IMR-90 (cell line): Measurements from ENCODE around the gene RASL10A. TPM values are rescaled to one million over a fixed set of nuclear protein-coding genes. Genes with fewer than 3 reads are reported as not detected.

Source experiments
- ATAC-seq: fragments of 200-7000 bp; cut with Tn5 transposase; 2 replicates; pipeline ENCODE4 v1.9.1; 2020; ENCODE audit warnings: low read depth, mild to moderate bottlenecking, moderate library complexity
- BruUV-seq: library from RNA; stranded (reverse); fragments of 400-500 nt; replicated peaks from 2 replicates; lab custom pipeline; 2021; lab: Mats Ljungman, UMichigan
- CTCF ChIA-PET: fragments of 300-600 bp; formaldehyde crosslinking; extraction: SDS; loops from one replicate; lab custom pipeline; 2021; ENCODE audit warnings: antibody characterized with exemption; lab: Yijun Ruan, JAX
- POLR2A ChIA-PET: fragments of 300-600 bp; sonication (Branson Sonifier 250); formaldehyde crosslinking; loops from one replicate; lab custom pipeline; 2022; ENCODE audit warnings: antibody characterized with exemption; ENCODE audit not compliant: unreplicated experiment; lab: Charles Lee
- DNase-seq: peaks from one replicate; pipeline ENCODE4 v3.0.0; 2013
- H2AFZ ChIP-seq: replicated peaks from 2 replicates; pipeline ENCODE3; 2013; ENCODE audit warnings: low read length, mild to moderate bottlenecking; ENCODE audit not compliant: poor library complexity
- H2AK5ac ChIP-seq: 2 replicates; pipeline ENCODE4 v1.6.1; 2013; ENCODE audit warnings: low read depth, low read length, inconsistent platforms
- H2AK9ac ChIP-seq: replicated peaks from 2 replicates; pipeline ENCODE3; 2013; ENCODE audit warnings: mild to moderate bottlenecking, low read depth, low read length, moderate library complexity; ENCODE audit not compliant: poor library complexity
- H2BK120ac ChIP-seq: 2 replicates; pipeline ENCODE4 v1.6.1; 2013; ENCODE audit warnings: low read depth, low read length, inconsistent platforms
- H2BK15ac ChIP-seq: 3 replicates; pipeline ENCODE4 v1.6.1; 2013; ENCODE audit warnings: low read depth, low read length, inconsistent platforms
- H2BK20ac ChIP-seq: 2 replicates; pipeline ENCODE4 v1.6.1; 2013; ENCODE audit warnings: low read depth, mild to moderate bottlenecking, inconsistent platforms, low read length, moderate library complexity
- H2BK5ac ChIP-seq: 2 replicates; pipeline ENCODE4 v1.6.1; 2013; ENCODE audit warnings: mild to moderate bottlenecking, low read depth, low read length, inconsistent platforms; ENCODE audit not compliant: poor library complexity, severe bottlenecking
- H3K14ac ChIP-seq: replicated peaks from 2 replicates; pipeline ENCODE4 v1.6.1; 2013; ENCODE audit warnings: low read depth, low read length, inconsistent platforms
- H3K18ac ChIP-seq: 2 replicates; pipeline ENCODE4 v1.6.1; 2013; ENCODE audit warnings: low read depth, low read length, control low read depth
- H3K23ac ChIP-seq: 2 replicates; pipeline ENCODE4 v1.6.1; 2013; ENCODE audit warnings: low read depth, low read length, inconsistent platforms
- H3K27ac ChIP-seq: 2 replicates; pipeline ENCODE4 v1.5.1; 2013; ENCODE audit warnings: mild to moderate bottlenecking, control low read depth, low read length; ENCODE audit not compliant: insufficient read depth
- H3K27me3 ChIP-seq: 2 replicates; pipeline ENCODE4 v1.6.1; 2013; ENCODE audit warnings: low read length; ENCODE audit not compliant: control insufficient read depth, insufficient read depth
- H3K36me3 ChIP-seq: 2 replicates; pipeline ENCODE4 v1.6.1; 2013; ENCODE audit warnings: low read length, mixed read lengths; ENCODE audit not compliant: control insufficient read depth, insufficient read depth
- H3K4ac ChIP-seq: 2 replicates; pipeline ENCODE4 v1.6.1; 2013; ENCODE audit warnings: low read depth, low read length, inconsistent platforms
- H3K4me1 ChIP-seq: 2 replicates; pipeline ENCODE4 v1.6.1; 2013; ENCODE audit warnings: low read length, mixed read lengths; ENCODE audit not compliant: control insufficient read depth, insufficient read depth
- H3K4me2 ChIP-seq: 2 replicates; pipeline ENCODE4 v1.6.1; 2013; ENCODE audit warnings: low read depth, mild to moderate bottlenecking, control low read depth, low read length, moderate library complexity
- H3K4me3 ChIP-seq: 2 replicates; pipeline ENCODE4 v1.5.1; 2013; ENCODE audit warnings: low read depth, mild to moderate bottlenecking, control low read depth, low read length, moderate library complexity; ENCODE audit not compliant: insufficient read depth
- H3K56ac ChIP-seq: 2 replicates; pipeline ENCODE4 v1.6.1; 2013; ENCODE audit warnings: low read length, inconsistent platforms; ENCODE audit not compliant: insufficient read depth; ENCODE audit errors: extremely low read depth
- H3K79me1 ChIP-seq, 2 experiments: 2 replicates each; pipeline ENCODE4 v1.6.1; 2013; ENCODE audit warnings: low read length in 2 of 2, inconsistent platforms in 1 of 2, low read depth in 1 of 2
- H3K9ac ChIP-seq: 2 replicates; pipeline ENCODE4 v1.6.1; 2013; ENCODE audit warnings: low read depth, low read length, control low read depth
- H3K9me1 ChIP-seq: 2 replicates; pipeline ENCODE4 v1.6.1; 2013; ENCODE audit warnings: low read length, inconsistent platforms; ENCODE audit not compliant: insufficient read depth
- H3K9me3 ChIP-seq: 2 replicates; pipeline ENCODE4 v1.6.1; 2013; ENCODE audit warnings: low read length; ENCODE audit not compliant: control insufficient read depth, insufficient read depth
- H4K20me1 ChIP-seq: 2 replicates; pipeline ENCODE4 v1.6.1; 2013; ENCODE audit warnings: low read length, inconsistent platforms; ENCODE audit not compliant: insufficient read depth
- H4K5ac ChIP-seq: 2 replicates; pipeline ENCODE4 v1.6.1; 2013; ENCODE audit warnings: mild to moderate bottlenecking, low read depth, low read length, control low read depth
- H4K8ac ChIP-seq, 2 experiments: 2 replicates each; pipeline ENCODE4 v1.6.1; 2013; ENCODE audit warnings: low read depth in 2 of 2, low read length in 2 of 2, control low read depth in 1 of 2, inconsistent platforms in 1 of 2
- H4K91ac ChIP-seq: 2 replicates; pipeline ENCODE4 v1.6.1; 2013; ENCODE audit warnings: low read depth, low read length, inconsistent platforms; ENCODE audit not compliant: insufficient read depth
- CEBPB ChIP-seq: IDR thresholded peaks from 2 replicates; pipeline ENCODE4 v1.6.1; 2012; ENCODE audit warnings: low read depth, low read length, improper control_type of control experiment
- CHD1 ChIP-seq: IDR thresholded peaks from 2 replicates; pipeline ENCODE4 v1.6.1; 2012; ENCODE audit warnings: low read depth, low read length, improper control_type of control experiment
- MAZ ChIP-seq: IDR thresholded peaks from 2 replicates; pipeline ENCODE4 v1.6.1; 2012; ENCODE audit warnings: low read depth, mild to moderate bottlenecking, low read length, improper control_type of control experiment, moderate library complexity, borderline replicate concordance
- MXI1 ChIP-seq: IDR thresholded peaks from 2 replicates; pipeline ENCODE4 v1.6.1; 2012; ENCODE audit warnings: low read depth, mild to moderate bottlenecking, low read length, moderate library complexity, borderline replicate concordance
- POLR2A ChIP-seq: IDR thresholded peaks from 2 replicates; pipeline ENCODE4 v1.6.1; 2012; ENCODE audit warnings: mild to moderate bottlenecking, low read depth, low read length
- RCOR1 ChIP-seq: IDR thresholded peaks from 2 replicates; pipeline ENCODE4 v1.6.1; 2012; ENCODE audit warnings: mild to moderate bottlenecking, low read length, improper control_type of control experiment; ENCODE audit not compliant: insufficient replicate concordance
- RFX5 ChIP-seq: IDR thresholded peaks from 2 replicates; pipeline ENCODE4 v1.8.0; 2012; ENCODE audit warnings: low read depth, mild to moderate bottlenecking, low read length, moderate library complexity
- SMC3 ChIP-seq: fragments of 150-350 bp; IDR thresholded peaks from 2 replicates; pipeline ENCODE4 v1.6.1; 2016; ENCODE audit warnings: low read depth, mild to moderate bottlenecking, antibody characterized with exemption, low read length, moderate library complexity
- USF2 ChIP-seq: fragments of 150-350 bp; IDR thresholded peaks from 2 replicates; pipeline ENCODE4 v1.6.1; 2017; ENCODE audit warnings: mild to moderate bottlenecking, antibody characterized with exemption, low read length, low read depth
- WGBS, 2 experiments: methylation state at CpG; one replicate each; pipeline versions ENCODE4 v1.1.5 to v1.1.7; 2013; ENCODE audit warnings: missing lambda C conversion rate in 2 of 2; ENCODE audit not compliant: insufficient read length in 1 of 2; ENCODE audit errors: extremely low coverage in 2 of 2; 5-methylcytosine and 5-hydroxymethylcytosine counted together
- dilution Hi-C: fragments of 300-500 bp; cut with HindIII; formaldehyde crosslinking; loops from one replicate; pipeline ENCODE4 v1.14.3; 2018; ENCODE audit warnings: low sequenced_read_pairs; ENCODE audit not compliant: unreplicated experiment
- in situ Hi-C: fragments of 300-500 bp; cut with MboI; formaldehyde crosslinking; loops from 3 replicates; pipeline ENCODE4 v1.14.3; 2019; ENCODE audit warnings: low sequenced_read_pairs, inconsistent platforms, mixed read lengths
- intact Hi-C: fragments of 100-400 bp; cut with micrococcal nuclease; formaldehyde crosslinking; loops from 2 replicates; pipeline ENCODE4 v1.10.0; 2022
- polyA plus RNA-seq, 3 experiments: library from polyadenylated mRNA; depleted of rRNA; stranded (reverse); fragments of >200 nt; gene quantifications; 2 replicates each; pipeline ENCODE4 v1.2.3, GENCODE V29; 2012; ENCODE audit warnings: low replicate concordance in 1 of 3
- total RNA-seq: library from RNA; depleted of rRNA; stranded (reverse); fragments of >200 nt; gene quantifications from 2 replicates; pipeline ENCODE4 v1.2.3, GENCODE V29; 2012

The RASL10A gene
- total and polyA plus RNA-seq, 2 of the 4 experiments (the other 2 are of a cell fraction), result 0.26 TPM; not detected in 1

GRCh38 chr22:29336751-29337490, 21.4 kb upstream of the RASL10A start:
- H2BK120ac ChIP-seq, result no peak overlapping the region
- H4K20me1 ChIP-seq, result no peaks in the 10 kb centered on the region; the same call in 1 of the 2 replicates
- no peak overlapping the region for H3K56ac ChIP-seq
- H3K9ac ChIP-seq, result no peak overlapping the region
- ATAC-seq (no peak), DNase-seq (no peak)
- no peak overlapping the region for H3K4me2 ChIP-seq
- H3K27me3 ChIP-seq, result no peaks in the 10 kb centered on the region
- H2AK9ac ChIP-seq, result peak overlapping the region; percentile 65
- no TSS peak for BruUV-seq
- 89% methylated on average over 7 of the region's 14 CpGs; no CpG with 5 or more reads in 1 of the 2 experiments for WGBS, 2 experiments
- no peak overlapping the region for H3K4ac ChIP-seq
- no peak overlapping the region for H2AK5ac ChIP-seq
- CTCF ChIA-PET, result no interaction called here
- TF ChIP-seq MAZ (no peak), MXI1 (no peak), RFX5 (no peak), USF2 (no peak), CEBPB (no peak), POLR2A (no peak), RCOR1 (no peak), CHD1 (no peak), SMC3 (no peak)
- H2AFZ ChIP-seq, result no peak overlapping the region
- dilution Hi-C loops, result no loop called here
- H3K18ac ChIP-seq, result no peak overlapping the region
- POLR2A ChIA-PET, result interaction anchor here (0.6 kb wide), 1 partner anchor 56 kb away, joined by 3 read pairs; no protein-coding TSS in a partner anchor
- H3K4me1 ChIP-seq, result no peaks in the 10 kb centered on the region
- H4K5ac ChIP-seq, result no peak overlapping the region
- in situ Hi-C loops, result no loop called here
- H3K14ac ChIP-seq, result no peak overlapping the region
- no peak overlapping the region for H4K8ac ChIP-seq
- H2BK20ac ChIP-seq, result no peak overlapping the region
- intact Hi-C loops, result no loop called here
- H3K27ac ChIP-seq, result no peak overlapping the region
- no peak overlapping the region for H2BK15ac ChIP-seq
- peaks cover 0 to 3% of the 10 kb centered on the region in 2 experiments; a peak in 1 of 4 replicates for H3K79me1 ChIP-seq
- H3K23ac ChIP-seq, result no peak overlapping the region
- no peak overlapping the region for H2BK5ac ChIP-seq
- no peaks in the 10 kb centered on the region; the same call in 1 of the 2 replicates for H3K9me1 ChIP-seq
- H3K36me3 ChIP-seq, result peaks cover 50% of the 10 kb centered on the region
- no peaks in the 10 kb centered on the region for H3K9me3 ChIP-seq
- no peak overlapping the region for H4K91ac ChIP-seq
- no peak overlapping the region for H3K4me3 ChIP-seq
